DOHH2 (cell line): ENCODE data around the gene PTGES3L.

Source experiments
- H3F3A ChIP-seq: fragments of 200-600 bp; sonication (generic), shearing (Covaris generic); 2 replicates; pipeline ENCODE4 v1.6.0; 2016; ENCODE audit warnings: antibody characterized with exemption, mild to moderate bottlenecking; ENCODE audit not compliant: control insufficient read depth, insufficient read depth
- H3K27ac ChIP-seq: fragments of 200-600 bp; sonication (generic); 2 replicates; pipeline ENCODE4 v1.5.1; 2014; ENCODE audit warnings: low read depth, mild to moderate bottlenecking, low read length, moderate library complexity
- H3K27me3 ChIP-seq: fragments of 200-600 bp; sonication (generic); 2 replicates; pipeline ENCODE4 v1.6.1; 2014; ENCODE audit warnings: mild to moderate bottlenecking, low read length, mixed read lengths; ENCODE audit not compliant: control insufficient read depth
- H3K36me3 ChIP-seq: fragments of 200-600 bp; sonication (generic); 2 replicates; pipeline ENCODE4 v1.6.1; 2014; ENCODE audit warnings: mild to moderate bottlenecking, low read length, moderate library complexity, mixed read lengths; ENCODE audit not compliant: control insufficient read depth
- H3K4me1 ChIP-seq: fragments of 200-600 bp; sonication (generic); 2 replicates; pipeline ENCODE4 v1.6.1; 2014; ENCODE audit warnings: mild to moderate bottlenecking, low read length, mixed read lengths; ENCODE audit not compliant: control insufficient read depth
- H3K4me2 ChIP-seq: fragments of 200-600 bp; sonication (generic); 2 replicates; pipeline ENCODE4 v1.6.0; 2014; ENCODE audit warnings: mild to moderate bottlenecking, low read length, moderate library complexity
- H3K4me3 ChIP-seq: fragments of 200-600 bp; sonication (generic); 2 replicates; pipeline ENCODE4 v1.5.1; 2014; ENCODE audit warnings: mild to moderate bottlenecking, low read length, mixed read lengths
- H3K79me2 ChIP-seq: fragments of 200-600 bp; sonication (generic); 2 replicates; pipeline ENCODE4 v1.6.1; 2014; ENCODE audit warnings: mild to moderate bottlenecking, low read length, mixed read lengths; ENCODE audit not compliant: control insufficient read depth
- H3K9me2 ChIP-seq: fragments of 200-600 bp; sonication (generic); replicated peaks from 2 replicates; pipeline ENCODE4 v1.6.1; 2014; ENCODE audit warnings: mild to moderate bottlenecking, low read length, mixed read lengths; ENCODE audit not compliant: control insufficient read depth
- H3K9me3 ChIP-seq: fragments of 200-600 bp; sonication (generic); 2 replicates; pipeline ENCODE4 v1.6.1; 2014; ENCODE audit warnings: antibody characterized with exemption, low read length, mixed read lengths; ENCODE audit not compliant: control insufficient read depth, insufficient read depth
- H4K20me1 ChIP-seq: fragments of 200-600 bp; sonication (generic); 2 replicates; pipeline ENCODE4 v1.6.0; 2014; ENCODE audit warnings: low read depth, mild to moderate bottlenecking, antibody characterized with exemption, low read length, moderate library complexity; ENCODE audit not compliant: control insufficient read depth, insufficient read depth
- CTCF ChIP-seq: fragments of 200-600 bp; sonication (generic); IDR thresholded peaks from one replicate; pipeline ENCODE4 v1.5.1; 2014; ENCODE audit warnings: antibody characterized with exemption, mild to moderate bottlenecking, low read depth, low read length; ENCODE audit not compliant: poor library complexity, severe bottlenecking
- EZH2phosphoT487 ChIP-seq: fragments of 200-600 bp; sonication (generic); IDR thresholded peaks from 2 replicates; pipeline ENCODE4 v1.6.1; 2017; ENCODE audit warnings: borderline replicate concordance, mild to moderate bottlenecking, antibody characterized with exemption, low read length, moderate library complexity, mixed read lengths

The PTGES3L gene

GRCh38 chr17:42971589-42971988 is 8.3 kb downstream of the PTGES3L start:
- Histone ChIP-seq H3K4me3 (no peak overlapping the region), H3K4me1 (peaks cover 9% of the 10 kb centered on the region), H4K20me1 (no peaks in the 10 kb centered on the region), H3F3A (peaks cover 5% of the 10 kb centered on the region), H3K9me2 (no peaks in the 10 kb centered on the region), H3K27ac (no peak overlapping the region), H3K4me2 (no peak overlapping the region), H3K36me3 (no peaks in the 10 kb centered on the region), H3K27me3 (no peaks in the 10 kb centered on the region), H3K79me2 (no peaks in the 10 kb centered on the region), H3K9me3 (no peaks in the 10 kb centered on the region)
- TF ChIP-seq EZH2phosphoT487 = no peak
- TF ChIP-seq CTCF = no peak

- no peaks in the 10 kb centered on the region for H4K20me1 ChIP-seq
- no peak overlapping the region for H3K27ac ChIP-seq
- TF ChIP-seq CTCF (no peak), EZH2phosphoT487 (no peak)
- no peaks in the 10 kb centered on the region for H3K9me2 ChIP-seq
- no peaks in the 10 kb centered on the region; the same call in 1 of the 2 replicates for H3K36me3 ChIP-seq
- H3K9me3 ChIP-seq = no peaks in the 10 kb centered on the region
- peaks cover 10% of the 10 kb centered on the region for H3K79me2 ChIP-seq
- H3K4me1 ChIP-seq = peaks cover 14% of the 10 kb centered on the region
- H3K27me3 ChIP-seq = no peaks in the 10 kb centered on the region
- 0 out of 2 replicates have a peak overlapping the region, but pooled peaks have one; percentile 5 for H3K4me2 ChIP-seq
- H3F3A ChIP-seq = peaks cover 7% of the 10 kb centered on the region
- no peak overlapping the region for H3K4me3 ChIP-seq
Observed at GRCh38 chr17:42969001-42969581, 10.8 kb downstream of the PTGES3L start.

- Histone ChIP-seq H3K27me3 (no peaks in the 10 kb centered on the region), H3F3A (peaks cover 7% of the 10 kb centered on the region), H3K27ac (no peak overlapping the region), H3K79me2 (peaks cover 22% of the 10 kb centered on the region), H3K9me3 (no peaks in the 10 kb centered on the region), H3K9me2 (no peaks in the 10 kb centered on the region), H4K20me1 (no peaks in the 10 kb centered on the region), H3K4me2 (no peak overlapping the region), H3K4me3 (no peak overlapping the region), H3K36me3 (peaks cover 5% of the 10 kb centered on the region), H3K4me1 (peaks cover 22% of the 10 kb centered on the region)
- TF ChIP-seq CTCF (no peak), EZH2phosphoT487 (no peak)
Observed at GRCh38 chr17:42967925-42968324, 12.0 kb downstream of the PTGES3L start.
